ENCODE results near the gene PPARG. TPM values are rescaled to one million over a fixed set of nuclear protein-coding genes. Genes with fewer than 3 reads are reported as not detected.
"Not testable (repeated sequence)": the region's sequence is repeated elsewhere in the genome, so short reads cannot be mapped to it uniquely, and the experiment has no call there.

The PPARG gene
- polyA plus RNA-seq, 2 of the 4 experiments (the other 2 are of a cell fraction), result 38.9 to 43.1 TPM

DNA sequence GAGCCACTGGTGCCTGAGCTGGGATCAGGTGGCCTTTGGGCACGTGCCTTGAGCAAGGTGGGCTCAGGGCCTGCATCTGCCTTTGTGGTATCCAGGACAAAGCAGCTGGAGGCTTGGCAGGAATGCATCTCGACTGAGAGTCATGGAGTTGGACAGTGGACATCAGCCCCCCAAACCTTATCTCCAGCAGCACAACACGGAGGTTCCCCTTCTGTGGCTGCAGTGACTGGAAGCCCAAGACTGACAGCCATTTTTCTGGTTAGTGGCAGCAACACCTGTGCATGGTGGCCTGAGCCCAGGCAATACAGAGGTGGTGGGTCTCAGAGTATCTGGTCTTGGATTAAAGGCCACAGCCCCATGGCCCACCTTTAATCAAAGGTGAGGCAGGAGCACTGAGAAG is 167.6 kb downstream of the PPARG start:
- ATAC-seq, result no peak
- ChIA-PET POLR2A (no interaction called here), CTCF (interaction anchor here (0.6 to 2.9 kb wide), 4 partner anchors 9 to 321 kb away, joined by 3 to 14 read pairs (median 6); no protein-coding TSS in a partner anchor)
- Histone ChIP-seq H3K4me3 (no peak overlapping the region), H3K27ac (no peak overlapping the region), H3K4me1 (peaks cover 13% of the 10 kb centered on the region), H3K9me3 (no peaks in the 10 kb centered on the region), H3K4me2 (no peak overlapping the region)
- no peak for FAIRE-seq
- no peak for DNase-seq (ENCODE audit: low read depth in 1 of 2, low spot score in 1 of 2)
- 79% methylated on average over 3 of the region's 3 CpGs for WGBS (ENCODE audit: missing lambda C conversion rate)
- no peak for TF ChIP-seq RARB (CRISPR knock-in tag; IDR thresholded peaks at IDR 0.05)

DNA sequence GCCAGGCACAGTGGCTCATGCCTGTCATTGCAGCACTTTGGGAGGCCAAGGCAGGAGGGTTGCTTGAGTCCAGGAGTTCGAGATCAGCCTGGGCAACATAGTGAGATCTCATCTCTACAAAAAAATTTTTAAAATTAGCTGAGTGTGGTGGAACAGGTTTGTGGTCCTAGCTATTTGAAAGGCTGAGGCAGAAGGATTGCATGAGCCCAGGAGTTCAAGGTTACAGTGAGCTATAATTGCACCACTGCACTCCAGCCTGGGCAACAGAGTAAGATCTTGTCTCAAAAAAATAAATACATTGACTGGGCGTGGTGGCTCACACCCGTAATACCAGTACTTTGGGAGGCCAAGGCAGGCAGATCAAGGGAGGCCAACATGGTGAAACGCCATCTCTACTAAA is 168.5 kb downstream of the PPARG start:
- H3K9me3 ChIP-seq; H3K4me3 ChIP-seq; FAIRE-seq; POLR2A ChIA-PET; H3K4me2 ChIP-seq; H3K27ac ChIP-seq; DNase-seq (ENCODE audit: low read depth in 1 of 2, low spot score in 1 of 2); ATAC-seq: not testable (repeated sequence)
- CTCF ChIA-PET, result interaction anchor here (1.3 to 2.9 kb wide), 2 partner anchors 7 to 22 kb away, joined by 3 to 14 read pairs; no protein-coding TSS in a partner anchor
- WGBS (ENCODE audit: missing lambda C conversion rate), result 72% methylated on average over 4 of the region's 4 CpGs
- peaks cover 13% of the 10 kb centered on the region for H3K4me1 ChIP-seq

DNA sequence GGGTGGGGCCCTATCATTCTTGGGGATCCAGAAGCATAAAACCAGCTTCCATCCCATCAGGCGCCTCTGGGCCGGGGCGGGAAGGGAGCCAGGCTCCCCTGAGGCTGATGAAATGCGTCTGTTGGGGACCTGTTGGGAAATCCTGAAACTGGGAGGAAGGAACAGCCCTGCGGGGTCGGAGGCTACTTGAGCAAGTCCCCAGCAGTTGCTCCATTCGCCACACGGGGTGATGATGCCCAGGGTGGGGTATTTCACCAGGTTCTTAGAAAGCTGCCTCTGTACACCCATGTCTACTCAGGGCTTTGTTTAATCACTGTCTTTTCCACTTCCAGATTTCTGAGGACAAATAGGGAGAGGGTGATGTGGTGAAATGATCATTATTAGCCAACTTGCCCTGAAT is 170.0 kb downstream of the PPARG start:
- Histone ChIP-seq H3K4me3 (no peak overlapping the region), H3K4me2 (no peak overlapping the region), H3K9me3 (no peaks in the 10 kb centered on the region), H3K27ac (no peak overlapping the region), H3K4me1 (peaks cover 11% of the 10 kb centered on the region)
- peak in 1 of 2 experiments; percentile 26 for DNase-seq (ENCODE audit: low read depth in 1 of 2, low spot score in 1 of 2)
- WGBS (ENCODE audit: missing lambda C conversion rate), result 75% methylated on average over 8 of the region's 8 CpGs
- TF ChIP-seq JUNB (IDR thresholded peaks at IDR 0.05) (no peak), RNF2 (IDR thresholded peaks at IDR 0.05; ENCODE audit: borderline replicate concordance, low read depth) (no peak), MAFK (IDR thresholded peaks at IDR 0.05; ENCODE audit: partially characterized antibody) (no peak)
- TF ChIP-seq, protein P1, sequence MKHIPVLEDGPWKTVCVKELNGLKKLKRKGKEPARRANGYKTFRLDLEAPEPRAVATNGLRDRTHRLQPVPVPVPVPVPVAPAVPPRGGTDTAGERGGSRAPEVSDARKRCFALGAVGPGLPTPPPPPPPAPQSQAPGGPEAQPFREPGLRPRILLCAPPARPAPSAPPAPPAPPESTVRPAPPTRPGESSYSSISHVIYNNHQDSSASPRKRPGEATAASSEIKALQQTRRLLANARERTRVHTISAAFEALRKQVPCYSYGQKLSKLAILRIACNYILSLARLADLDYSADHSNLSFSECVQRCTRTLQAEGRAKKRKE (CRISPR knock-in tag; IDR thresholded peaks at IDR 0.05; ENCODE audit: low read depth), result no peak
- POLR2A ChIA-PET, result no interaction called here
- FAIRE-seq, result no peak
- ATAC-seq, result peak in 1 of 2 experiments; percentile 73; a peak in 3 of 6 replicates
- CTCF ChIA-PET, result interaction anchor here (0.8 to 2.9 kb wide), 6 partner anchors 9 to 324 kb away, joined by 3 to 14 read pairs (median 3); no protein-coding TSS in a partner anchor

DNA sequence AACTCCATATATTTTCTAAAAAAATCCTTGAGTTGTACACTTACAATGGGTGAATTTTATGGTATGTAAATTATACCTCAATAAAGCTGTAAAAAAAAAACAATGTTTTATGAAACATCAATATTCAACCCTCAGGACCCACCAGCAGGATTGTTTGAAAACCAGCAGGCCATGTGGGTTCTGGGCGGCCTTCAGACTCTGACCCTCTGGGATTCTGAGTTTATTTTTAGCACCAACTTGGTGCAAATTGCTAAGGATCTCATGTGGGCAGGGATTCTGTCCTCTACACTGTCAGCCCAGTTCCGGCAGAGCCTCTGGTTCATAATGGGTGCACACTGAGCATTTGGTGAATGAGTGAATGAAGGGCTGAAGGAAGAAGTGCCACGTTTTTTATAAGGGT is 171.3 kb downstream of the PPARG start:
- H3K9me3 ChIP-seq, result no peaks in the 10 kb centered on the region
- no peak for FAIRE-seq
- 62% methylated on average over 3 of the region's 3 CpGs for WGBS (ENCODE audit: missing lambda C conversion rate)
- H3K4me2 ChIP-seq, result no peak overlapping the region
- ChIA-PET POLR2A (interaction anchor here (0.7 kb wide), 1 partner anchor 1502 kb away, joined by 3 read pairs; no protein-coding TSS in a partner anchor), CTCF (interaction anchor here (1.1 to 1.8 kb wide), 2 partner anchors 20 to 325 kb away, joined by 3 to 5 read pairs; no protein-coding TSS in a partner anchor)
- TF ChIP-seq HDAC2 (IDR thresholded peaks at IDR 0.05), result no peak
- TF ChIP-seq, protein P2, sequence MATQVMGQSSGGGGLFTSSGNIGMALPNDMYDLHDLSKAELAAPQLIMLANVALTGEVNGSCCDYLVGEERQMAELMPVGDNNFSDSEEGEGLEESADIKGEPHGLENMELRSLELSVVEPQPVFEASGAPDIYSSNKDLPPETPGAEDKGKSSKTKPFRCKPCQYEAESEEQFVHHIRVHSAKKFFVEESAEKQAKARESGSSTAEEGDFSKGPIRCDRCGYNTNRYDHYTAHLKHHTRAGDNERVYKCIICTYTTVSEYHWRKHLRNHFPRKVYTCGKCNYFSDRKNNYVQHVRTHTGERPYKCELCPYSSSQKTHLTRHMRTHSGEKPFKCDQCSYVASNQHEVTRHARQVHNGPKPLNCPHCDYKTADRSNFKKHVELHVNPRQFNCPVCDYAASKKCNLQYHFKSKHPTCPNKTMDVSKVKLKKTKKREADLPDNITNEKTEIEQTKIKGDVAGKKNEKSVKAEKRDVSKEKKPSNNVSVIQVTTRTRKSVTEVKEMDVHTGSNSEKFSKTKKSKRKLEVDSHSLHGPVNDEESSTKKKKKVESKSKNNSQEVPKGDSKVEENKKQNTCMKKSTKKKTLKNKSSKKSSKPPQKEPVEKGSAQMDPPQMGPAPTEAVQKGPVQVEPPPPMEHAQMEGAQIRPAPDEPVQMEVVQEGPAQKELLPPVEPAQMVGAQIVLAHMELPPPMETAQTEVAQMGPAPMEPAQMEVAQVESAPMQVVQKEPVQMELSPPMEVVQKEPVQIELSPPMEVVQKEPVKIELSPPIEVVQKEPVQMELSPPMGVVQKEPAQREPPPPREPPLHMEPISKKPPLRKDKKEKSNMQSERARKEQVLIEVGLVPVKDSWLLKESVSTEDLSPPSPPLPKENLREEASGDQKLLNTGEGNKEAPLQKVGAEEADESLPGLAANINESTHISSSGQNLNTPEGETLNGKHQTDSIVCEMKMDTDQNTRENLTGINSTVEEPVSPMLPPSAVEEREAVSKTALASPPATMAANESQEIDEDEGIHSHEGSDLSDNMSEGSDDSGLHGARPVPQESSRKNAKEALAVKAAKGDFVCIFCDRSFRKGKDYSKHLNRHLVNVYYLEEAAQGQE (IDR thresholded peaks at IDR 0.05), result no peak
- no peak for TF ChIP-seq CEBPB (IDR thresholded peaks at IDR 0.05)
- TF ChIP-seq KDM1A (IDR thresholded peaks at IDR 0.05; ENCODE audit: low read depth), result no peak
- TF ChIP-seq CHD2 (IDR thresholded peaks at IDR 0.05; ENCODE audit: low read length, partially characterized antibody), result no peak
- TF ChIP-seq RCOR1 (IDR thresholded peaks at IDR 0.05; ENCODE audit: low read depth, low read length), result no peak
- TF ChIP-seq, protein P3, sequence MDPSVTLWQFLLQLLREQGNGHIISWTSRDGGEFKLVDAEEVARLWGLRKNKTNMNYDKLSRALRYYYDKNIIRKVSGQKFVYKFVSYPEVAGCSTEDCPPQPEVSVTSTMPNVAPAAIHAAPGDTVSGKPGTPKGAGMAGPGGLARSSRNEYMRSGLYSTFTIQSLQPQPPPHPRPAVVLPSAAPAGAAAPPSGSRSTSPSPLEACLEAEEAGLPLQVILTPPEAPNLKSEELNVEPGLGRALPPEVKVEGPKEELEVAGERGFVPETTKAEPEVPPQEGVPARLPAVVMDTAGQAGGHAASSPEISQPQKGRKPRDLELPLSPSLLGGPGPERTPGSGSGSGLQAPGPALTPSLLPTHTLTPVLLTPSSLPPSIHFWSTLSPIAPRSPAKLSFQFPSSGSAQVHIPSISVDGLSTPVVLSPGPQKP (IDR thresholded peaks at IDR 0.05; ENCODE audit: low read depth, low read length), result no peak
- no peak for TF ChIP-seq GATA3 (IDR thresholded peaks at IDR 0.05; ENCODE audit: borderline replicate concordance)
- no peak for TF ChIP-seq MAZ (IDR thresholded peaks at IDR 0.05; ENCODE audit: borderline replicate concordance, low read depth, low read length)
- TF ChIP-seq FOSB (CRISPR knock-in tag; IDR thresholded peaks at IDR 0.05), result no peak
- TF ChIP-seq, protein P4, sequence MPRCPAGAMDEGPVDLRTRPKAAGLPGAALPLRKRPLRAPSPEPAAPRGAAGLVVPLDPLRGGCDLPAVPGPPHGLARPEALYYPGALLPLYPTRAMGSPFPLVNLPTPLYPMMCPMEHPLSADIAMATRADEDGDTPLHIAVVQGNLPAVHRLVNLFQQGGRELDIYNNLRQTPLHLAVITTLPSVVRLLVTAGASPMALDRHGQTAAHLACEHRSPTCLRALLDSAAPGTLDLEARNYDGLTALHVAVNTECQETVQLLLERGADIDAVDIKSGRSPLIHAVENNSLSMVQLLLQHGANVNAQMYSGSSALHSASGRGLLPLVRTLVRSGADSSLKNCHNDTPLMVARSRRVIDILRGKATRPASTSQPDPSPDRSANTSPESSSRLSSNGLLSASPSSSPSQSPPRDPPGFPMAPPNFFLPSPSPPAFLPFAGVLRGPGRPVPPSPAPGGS (IDR thresholded peaks at IDR 0.05), result no peak
- TF ChIP-seq ZSCAN20 (CRISPR knock-in tag; IDR thresholded peaks at IDR 0.05), result no peak
- TF ChIP-seq ESRRA (IDR thresholded peaks at IDR 0.05; ENCODE audit: borderline replicate concordance, low read length), result no peak
- no peak for TF ChIP-seq KDM5A (IDR thresholded peaks at IDR 0.05)
- no peak for TF ChIP-seq JUN (IDR thresholded peaks at IDR 0.05)
- TF ChIP-seq NPAS2 (CRISPR knock-in tag; IDR thresholded peaks at IDR 0.05; ENCODE audit: borderline replicate concordance), result no peak
- TF ChIP-seq ZC3H11A (IDR thresholded peaks at IDR 0.05), result no peak
- no peak overlapping the region for H3K27ac ChIP-seq
- ATAC-seq, result no peak
- DNase-seq (ENCODE audit: low read depth in 1 of 2, low spot score in 1 of 2), result no peak
- H3K4me3 ChIP-seq, result no peak overlapping the region
- no peaks in the 10 kb centered on the region for H3K4me1 ChIP-seq
